NT2/D1 (cell line): ENCODE measurements around the gene TTC31.

ENCODE experiments used
- SUZ12 ChIP-seq: IDR thresholded peaks from 2 replicates; pipeline ENCODE4 v1.6.1; 2011; ENCODE audit not compliant: insufficient read length, insufficient read depth; ENCODE audit errors: extremely low read depth
- YY1 ChIP-seq: IDR thresholded peaks from 2 replicates; pipeline ENCODE4 v1.6.1; 2011; ENCODE audit not compliant: insufficient read length, insufficient read depth
- ZNF274 ChIP-seq: IDR thresholded peaks from 2 replicates; pipeline ENCODE4 v1.6.1; 2011; ENCODE audit warnings: mild to moderate bottlenecking, low read depth, low read length

- TF ChIP-seq ZNF274 (no peak), SUZ12 (no peak), YY1 (no peak)
These were observed 56.0 kb downstream of the TTC31 start for GRCh38 chr2:74538881-74539339.
